Stimulated activated CD8-positive, alpha-beta memory T cell treated with anti-CD3 and anti-CD28 coated beads, Interleukin-12 subunit alpha, Interleukin-12 subunit beta, amount 100 ng/mL, for 1 hour (primary cell): ENCODE measurements around the gene NAA20.

Source experiments
- DNase-seq: peaks from one replicate; pipeline ENCODE4 v3.0.0-alpha.2; 2020; ENCODE audit warnings: low read depth

The NAA20 gene

GRCh38 chr20:20017001-20017843 is at the start of gene NAA20:
NAA20 (plus strand) TSS chr20:20017362; CDS start chr20:20017397, 35 bp downstream.
- DNase-seq = peak; percentile 84

- no peak for DNase-seq
Measured at GRCh38 chr20:19967445-19967844, 49.7 kb upstream of the NAA20 start.

DNA sequence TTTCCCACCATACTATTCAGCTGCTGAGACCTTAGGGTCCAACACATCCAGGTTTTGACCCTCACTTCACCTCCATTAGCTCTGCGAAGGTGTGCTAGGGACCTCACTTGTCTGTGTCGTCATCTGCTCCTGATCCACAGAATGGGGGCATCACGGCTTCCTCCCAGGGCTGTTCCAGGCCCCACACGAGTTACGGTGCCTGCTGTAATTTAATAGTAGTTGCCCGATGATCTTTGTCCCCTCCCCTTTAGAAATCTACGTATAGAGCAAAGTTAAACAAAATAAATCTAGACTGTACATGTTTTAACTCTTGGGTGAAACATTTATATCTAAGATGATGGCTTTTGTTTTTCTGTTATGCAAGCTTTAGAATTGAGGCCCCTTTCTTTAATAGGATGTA is 49.1 kb upstream of the NAA20 start:
- no peak for DNase-seq

GRCh38 chr20:19968466-19969073 is 48.6 kb upstream of the NAA20 start:
- no peak for DNase-seq

DNA sequence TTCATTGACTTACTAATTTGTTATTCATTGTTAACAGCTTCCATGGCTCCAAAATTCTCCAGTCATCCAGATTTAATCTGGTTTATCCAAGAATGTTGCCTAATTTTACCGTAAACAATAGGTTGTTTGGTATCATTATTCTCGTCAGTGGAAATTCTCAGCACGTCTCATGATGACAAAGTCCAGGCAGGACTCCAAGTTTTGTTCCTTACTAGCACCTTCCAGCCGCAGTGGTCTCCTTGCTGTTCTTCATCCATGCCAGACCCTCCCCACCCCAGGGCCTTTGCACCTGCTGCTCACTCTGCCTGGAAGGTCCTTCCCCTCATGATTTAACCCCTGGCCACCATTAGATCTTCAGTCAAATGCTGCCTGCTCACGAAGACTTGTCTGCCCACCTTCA is 48.1 kb upstream of the NAA20 start:
- no peak for DNase-seq

GRCh38 chr20:19969507-19970255 is 47.5 kb upstream of the NAA20 start:
- no peak for DNase-seq

GRCh38 chr20:19970256-19970765 is 46.9 kb upstream of the NAA20 start:
- no peak for DNase-seq

DNA sequence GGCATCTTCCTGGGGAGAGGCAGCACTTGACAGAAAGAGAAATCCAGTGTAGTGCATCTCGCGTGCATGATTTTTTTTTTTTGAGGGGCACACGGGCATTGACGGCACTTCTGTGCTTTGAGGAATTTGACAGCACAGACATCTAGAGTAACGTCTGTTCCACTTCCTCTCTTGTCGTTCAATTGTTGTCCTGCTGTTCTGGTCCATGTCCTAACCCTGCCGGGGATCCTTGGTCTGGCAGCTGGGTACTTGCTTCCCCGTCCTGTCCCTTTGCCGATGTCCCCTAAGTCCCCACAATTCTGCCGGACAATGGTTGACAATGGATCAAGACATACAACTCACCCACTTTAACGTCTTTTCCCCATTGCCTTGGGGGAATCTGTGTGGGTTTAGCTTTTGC is 46.0 kb upstream of the NAA20 start:
- no peak for DNase-seq

- no peak for DNase-seq
Measured at GRCh38 chr20:19973961-19974629, 43.1 kb upstream of the NAA20 start.

DNA sequence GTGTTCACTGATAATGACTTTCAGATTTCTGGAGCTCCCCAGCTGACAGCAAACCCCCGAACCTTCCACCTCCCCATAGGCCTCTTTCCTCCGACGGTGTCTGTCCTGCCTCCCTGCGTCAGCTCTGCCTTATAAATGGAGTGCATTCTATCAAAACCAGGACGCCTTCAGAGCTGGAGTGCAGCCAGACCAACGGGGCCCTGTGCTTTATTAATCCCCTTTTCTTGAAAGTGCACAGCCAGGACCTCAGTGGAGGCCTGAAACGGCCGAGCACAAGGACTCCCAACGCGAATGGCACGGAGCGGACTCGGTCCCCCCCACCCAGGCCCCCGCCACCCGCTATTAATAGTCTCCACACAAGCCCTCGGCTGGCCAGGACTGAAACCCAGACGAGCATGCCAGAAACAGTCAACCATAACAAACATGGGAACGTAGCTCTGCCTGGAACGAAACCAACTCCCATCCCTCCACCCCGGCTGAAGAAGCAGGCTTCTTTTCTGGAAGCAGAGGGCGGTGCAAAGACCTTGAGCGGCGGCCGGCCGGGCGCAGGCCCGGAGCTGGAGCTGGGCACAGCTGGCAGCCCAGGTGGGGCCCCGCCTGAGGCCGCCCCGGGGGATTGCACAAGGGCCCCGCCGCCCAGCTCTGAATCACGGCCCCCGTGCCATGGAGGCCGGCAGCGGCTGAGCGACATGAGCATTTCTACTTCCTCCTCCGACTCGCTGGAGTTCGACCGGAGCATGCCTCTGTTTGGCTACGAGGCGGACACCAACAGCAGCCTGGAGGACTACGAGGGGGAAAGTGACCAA is 42.3 kb upstream of the NAA20 start:
- no peak for DNase-seq

DNA sequence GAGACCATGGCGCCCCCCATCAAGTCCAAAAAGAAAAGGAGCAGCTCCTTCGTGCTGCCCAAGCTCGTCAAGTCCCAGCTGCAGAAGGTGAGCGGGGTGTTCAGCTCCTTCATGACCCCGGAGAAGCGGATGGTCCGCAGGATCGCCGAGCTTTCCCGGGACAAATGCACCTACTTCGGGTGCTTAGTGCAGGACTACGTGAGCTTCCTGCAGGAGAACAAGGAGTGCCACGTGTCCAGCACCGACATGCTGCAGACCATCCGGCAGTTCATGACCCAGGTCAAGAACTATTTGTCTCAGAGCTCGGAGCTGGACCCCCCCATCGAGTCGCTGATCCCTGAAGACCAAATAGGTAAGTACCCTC is 41.7 kb upstream of the NAA20 start:
- DNase-seq = no peak

GRCh38 chr20:19975901-19976300 is 41.3 kb upstream of the NAA20 start:
- DNase-seq = no peak

DNA sequence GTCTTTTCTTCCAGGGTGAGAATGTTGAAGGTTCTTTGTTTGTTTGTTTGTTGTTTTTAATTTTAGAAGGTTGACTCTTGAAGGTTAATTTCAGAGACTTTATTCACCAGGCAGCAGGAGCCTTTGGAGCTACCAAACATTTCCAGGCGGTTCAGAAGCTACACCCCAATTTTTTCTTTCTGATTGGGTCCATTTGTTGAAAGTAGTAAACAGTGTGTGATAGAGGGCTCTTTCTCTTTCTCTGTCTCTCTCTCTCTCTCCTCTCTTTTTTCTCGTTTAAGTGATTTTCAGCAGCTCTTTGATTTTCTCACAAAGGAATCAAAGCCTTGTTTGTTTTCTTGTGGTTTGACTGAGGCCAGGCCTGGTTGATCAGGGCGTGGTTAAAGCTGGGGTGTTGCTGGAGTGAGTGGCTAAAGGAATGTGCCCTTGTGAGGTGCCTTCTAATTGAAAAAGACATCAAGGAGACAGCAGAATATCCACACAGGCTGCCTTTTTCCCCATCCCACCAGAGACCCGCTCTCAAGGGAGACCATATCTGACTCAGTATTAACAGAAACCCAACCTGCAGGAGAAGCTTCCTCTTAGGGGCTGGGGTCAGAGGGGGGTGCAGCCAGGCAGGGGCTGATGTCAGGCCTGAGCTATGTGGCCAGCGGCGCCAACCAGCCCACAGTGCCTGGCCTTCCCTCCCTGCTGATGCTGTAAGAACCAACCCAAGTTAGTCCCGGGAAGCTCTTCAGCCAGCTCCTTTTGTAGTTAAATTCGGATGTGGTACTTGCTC is 40.4 kb upstream of the NAA20 start:
- DNase-seq = no peak

GRCh38 chr20:19977373-19977770 is 39.8 kb upstream of the NAA20 start:
- no peak for DNase-seq

GRCh38 chr20:19978511-19979210 is 38.5 kb upstream of the NAA20 start:
- DNase-seq = no peak

DNA sequence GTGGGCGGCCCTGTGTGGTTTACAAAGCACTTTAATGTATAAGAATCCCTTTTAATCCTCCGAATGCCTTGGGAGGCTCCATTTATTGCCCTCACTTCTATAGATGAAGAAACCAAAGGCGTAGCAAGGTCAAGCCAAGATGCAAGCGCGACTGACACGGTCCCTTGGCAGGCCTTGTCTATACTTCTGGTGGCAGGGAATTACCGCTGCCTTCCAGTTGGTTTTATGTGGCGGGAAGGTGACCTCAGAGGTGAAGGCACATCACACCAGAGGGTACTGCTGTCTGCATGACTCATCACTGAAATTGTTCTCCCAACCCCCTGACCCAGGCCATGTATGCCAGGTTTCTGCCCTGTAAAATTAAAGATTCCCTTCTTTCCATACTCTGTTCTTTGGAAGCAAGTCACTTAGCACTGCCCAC is 36.1 kb upstream of the NAA20 start:
- DNase-seq = no peak

DNA sequence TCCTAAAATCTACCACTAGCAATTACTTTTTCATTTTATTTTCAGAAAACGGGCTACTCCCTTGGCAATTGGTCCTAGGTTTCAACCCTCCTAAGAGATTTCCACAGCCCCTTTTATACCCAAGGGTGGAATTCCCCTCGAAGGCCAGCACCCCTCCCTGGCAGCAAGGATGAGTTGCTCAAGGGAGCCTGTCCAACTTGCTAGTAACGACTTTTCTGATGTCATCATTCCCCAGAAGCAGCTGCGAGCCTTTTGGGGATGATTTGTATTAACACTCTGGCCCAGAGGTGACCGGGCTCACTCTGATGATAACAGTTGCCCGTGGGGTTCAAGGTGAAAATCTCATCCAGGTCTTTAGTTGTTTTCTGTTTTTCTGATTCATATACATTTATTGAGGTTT is 30.7 kb upstream of the NAA20 start:
- no peak for DNase-seq

DNA sequence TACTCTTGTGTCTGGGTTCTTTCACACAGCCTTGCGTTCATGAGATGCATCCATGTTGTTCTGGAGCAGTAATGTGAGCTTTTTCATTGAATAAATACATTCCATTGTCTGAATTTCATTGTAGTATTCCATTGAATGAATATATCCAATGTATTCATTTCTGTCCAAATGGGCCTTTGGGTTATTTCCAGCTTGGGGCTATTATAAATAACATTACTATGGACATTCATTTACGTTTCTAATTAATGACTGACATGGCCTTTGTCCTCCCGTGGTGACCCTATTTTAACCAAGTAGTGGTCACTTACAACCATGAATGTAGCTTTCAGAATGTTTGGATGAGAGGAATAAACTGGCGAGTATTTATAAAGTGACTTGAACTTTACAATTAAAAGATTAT is 30.1 kb upstream of the NAA20 start:
- no peak for DNase-seq

- DNase-seq = no peak
Measured at GRCh38 chr20:19990850-19991249, 26.3 kb upstream of the NAA20 start.

DNA sequence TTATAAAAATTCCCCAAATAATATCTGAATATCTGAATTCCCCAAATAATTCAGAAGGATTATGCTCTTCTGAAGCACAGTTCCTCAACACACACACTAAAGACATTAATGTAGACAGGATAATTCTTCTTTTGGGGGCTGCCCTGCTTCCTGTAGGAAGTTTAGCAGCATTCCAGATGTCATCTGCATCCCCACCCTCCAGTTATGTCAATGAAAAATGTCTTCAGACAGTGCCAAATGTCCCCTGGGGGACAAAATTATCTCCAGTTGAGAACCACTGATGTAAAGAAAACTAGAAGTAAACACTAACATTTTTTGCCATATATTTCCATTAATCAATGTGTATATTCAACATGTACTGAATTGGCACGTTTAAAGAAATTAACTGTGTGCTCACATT is 25.9 kb upstream of the NAA20 start:
- DNase-seq = no peak
